HG03103 (cell line): Measurements from ENCODE around the gene CCT5.
"Not testable (repeated sequence)": the region's sequence is repeated elsewhere in the genome, so short reads cannot be mapped to it uniquely, and the experiment has no call there.

Experiments used
- ATAC-seq: cut with Tn5 transposase; IDR thresholded peaks from one replicate; pipeline ENCODE4 v1.9.1; 2021; ENCODE audit warnings: low read depth; ENCODE audit not compliant: unreplicated experiment

Gene CCT5

DNA sequence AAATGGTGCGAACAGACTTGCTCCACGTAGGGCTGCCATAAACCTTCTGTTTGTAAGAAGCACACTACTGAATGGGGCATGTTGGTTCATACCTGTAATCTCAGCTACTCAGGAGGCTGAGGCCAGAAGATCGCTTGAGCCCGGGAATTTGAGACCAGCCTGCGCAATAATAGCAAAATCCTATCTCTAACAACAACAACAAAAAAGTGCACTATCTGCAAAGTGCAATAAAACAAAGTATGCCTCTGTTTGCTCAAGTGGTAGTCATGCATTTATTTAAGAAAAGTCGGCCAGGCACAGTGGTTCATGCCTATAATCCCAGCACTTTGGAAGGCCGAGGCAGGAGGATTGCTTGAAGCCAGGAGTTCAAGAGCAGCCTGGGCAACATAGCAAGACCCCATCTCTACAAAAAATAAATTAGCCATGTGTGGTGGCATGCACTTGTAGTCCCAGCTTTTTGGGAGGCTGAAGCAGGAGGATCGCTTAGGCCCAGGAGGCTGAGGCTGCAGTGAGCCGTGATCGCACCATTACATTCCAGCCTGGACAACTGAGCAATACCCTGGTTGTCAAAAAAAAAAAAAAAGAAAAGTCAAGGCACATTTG, 5.6 kb upstream of the CCT5 start:
- no peak for ATAC-seq

DNA sequence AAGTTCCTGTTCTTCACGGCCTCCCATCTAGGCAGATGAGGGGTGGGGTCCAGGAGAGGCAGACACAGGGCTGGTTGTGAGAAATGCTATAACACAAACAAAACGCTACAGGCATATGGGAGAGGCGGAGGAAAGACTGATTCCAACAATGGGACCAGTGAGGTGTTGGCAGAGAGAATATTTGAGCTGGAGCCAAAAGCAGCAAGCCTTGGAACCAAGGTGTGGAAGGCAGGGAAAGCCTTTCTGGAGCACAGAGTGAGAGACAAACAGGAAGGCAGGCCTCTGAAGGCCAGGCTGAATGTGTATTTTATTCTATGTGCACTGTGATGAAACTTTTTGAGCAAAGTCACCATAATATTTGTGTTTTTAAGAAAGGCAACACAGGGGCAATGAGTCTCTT, 3.3 kb upstream of the CCT5 start:
- no peak for ATAC-seq

DNA sequence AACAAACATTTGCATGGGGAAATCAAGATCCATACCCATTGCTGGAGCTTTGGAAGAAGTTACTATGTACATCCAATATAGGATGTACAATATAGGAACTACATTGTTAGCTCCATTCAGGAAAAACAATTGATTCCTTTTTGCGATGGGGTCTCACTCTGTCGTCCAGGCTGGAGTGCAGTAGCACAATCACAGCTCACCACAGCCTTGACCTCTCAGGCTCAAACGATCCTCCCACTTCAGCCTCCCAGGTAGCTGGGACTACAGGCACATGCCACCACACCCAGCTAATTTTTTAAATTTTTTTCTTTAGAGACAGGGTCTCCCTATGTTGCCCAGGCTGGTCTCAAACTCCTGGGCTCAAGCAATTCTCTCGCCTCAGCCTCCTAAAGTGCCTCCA, 2.9 kb upstream of the CCT5 start:
- ATAC-seq = not testable (repeated sequence)

DNA sequence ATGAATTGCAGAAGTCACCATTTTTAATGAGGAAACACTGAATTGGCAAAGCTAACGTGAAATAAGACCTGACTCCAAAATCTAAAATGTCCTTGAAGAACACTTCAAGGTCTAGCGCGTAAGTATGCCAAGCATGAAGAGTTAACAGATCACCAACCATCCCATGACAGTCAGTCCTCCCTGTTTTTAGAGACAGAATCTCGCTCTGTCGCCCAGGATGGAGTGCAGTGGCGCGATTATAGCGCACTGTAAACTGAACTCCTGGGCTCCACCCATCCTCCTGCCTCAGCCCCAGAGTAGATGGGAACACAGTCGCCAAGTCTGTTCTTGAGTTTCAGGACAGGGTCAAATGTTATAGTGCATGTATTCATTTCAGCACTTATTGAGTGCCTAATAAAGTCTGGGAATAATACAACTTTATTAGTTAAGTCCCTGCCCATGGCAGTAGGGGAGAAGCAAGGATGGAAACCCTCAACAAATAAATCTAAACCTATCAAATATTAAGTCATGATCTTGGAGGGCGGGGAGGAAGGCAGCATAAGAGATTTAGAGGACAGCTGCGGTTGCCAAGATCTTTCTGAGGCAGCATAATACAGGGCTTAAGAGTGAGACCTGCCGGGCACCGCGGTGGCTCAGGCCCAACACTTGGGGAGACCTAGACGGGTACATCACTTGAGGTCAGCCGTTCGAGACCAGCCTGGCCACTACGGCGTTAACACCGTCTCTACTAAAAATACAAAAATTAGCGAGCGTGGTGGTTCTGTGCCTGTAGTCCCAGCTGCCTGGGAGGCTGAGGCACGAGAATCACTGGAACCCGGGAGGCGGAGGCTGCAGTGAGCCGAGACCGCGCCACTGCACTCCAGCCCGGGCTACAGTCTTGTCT, 1.5 kb upstream of the CCT5 start:
- peak; percentile 1 for ATAC-seq

DNA sequence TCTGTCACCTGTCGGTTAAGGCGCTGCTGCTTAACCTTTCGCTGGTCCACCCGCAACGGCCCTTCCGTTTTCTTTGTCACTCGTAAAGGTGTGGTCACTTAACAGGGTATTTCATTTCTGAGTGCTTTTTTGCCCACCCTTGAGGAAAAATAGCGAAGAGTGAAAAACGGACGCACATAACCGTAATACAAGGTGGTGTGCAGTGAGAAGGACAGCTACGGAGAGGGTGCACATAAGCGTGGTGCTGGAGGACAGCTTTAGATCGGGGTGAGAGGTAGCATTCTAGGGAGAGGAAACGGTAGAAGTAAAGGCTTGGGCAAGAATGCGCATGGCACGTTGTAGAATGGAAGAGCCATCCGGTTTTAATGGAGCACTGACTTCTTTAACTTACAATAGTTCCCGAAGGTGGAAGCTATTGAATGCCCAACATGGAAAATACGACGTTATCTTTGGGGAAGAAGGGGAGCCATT, 761 bp downstream of the CCT5 start:
- no peak for ATAC-seq

DNA sequence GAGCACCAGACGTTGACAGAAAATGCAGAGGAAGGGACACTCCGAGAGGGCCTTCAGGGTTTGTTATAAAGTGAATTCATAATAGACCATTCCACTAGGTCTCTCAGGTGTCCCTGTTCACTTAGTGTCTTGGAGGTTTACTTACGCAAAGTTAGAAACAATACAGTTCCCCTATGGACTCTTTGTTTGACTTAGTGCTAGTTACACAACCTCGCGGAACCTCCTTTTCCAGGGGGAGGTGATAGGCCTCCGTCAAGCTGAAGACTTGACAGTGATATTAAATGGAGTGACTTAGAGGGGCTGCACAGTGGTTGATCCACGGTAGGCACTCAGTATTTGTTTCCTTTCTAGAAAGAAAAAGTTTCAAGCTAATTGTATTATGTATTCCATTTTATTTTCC, 1.3 kb downstream of the CCT5 start:
- no peak for ATAC-seq

DNA sequence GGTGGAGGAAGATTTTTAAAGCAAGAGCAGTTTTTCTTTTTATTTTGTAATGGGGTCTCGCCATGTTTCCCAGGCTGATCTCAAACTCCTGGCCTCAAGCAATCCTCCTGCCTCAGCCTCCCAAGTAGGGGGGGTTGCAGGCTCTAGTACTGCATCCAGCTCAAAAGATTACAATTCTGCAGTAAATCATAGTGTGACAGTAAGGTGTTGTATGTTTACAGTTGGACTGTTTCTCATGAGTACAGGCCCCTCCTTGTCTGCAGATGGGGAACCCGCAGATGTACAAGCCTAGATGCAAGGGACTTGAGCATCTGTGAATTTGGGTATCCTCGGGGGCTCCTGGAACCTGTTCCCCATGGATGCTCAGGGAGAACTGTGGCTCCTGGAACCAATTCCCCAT, 3.3 kb downstream of the CCT5 start:
- no peak for ATAC-seq

DNA sequence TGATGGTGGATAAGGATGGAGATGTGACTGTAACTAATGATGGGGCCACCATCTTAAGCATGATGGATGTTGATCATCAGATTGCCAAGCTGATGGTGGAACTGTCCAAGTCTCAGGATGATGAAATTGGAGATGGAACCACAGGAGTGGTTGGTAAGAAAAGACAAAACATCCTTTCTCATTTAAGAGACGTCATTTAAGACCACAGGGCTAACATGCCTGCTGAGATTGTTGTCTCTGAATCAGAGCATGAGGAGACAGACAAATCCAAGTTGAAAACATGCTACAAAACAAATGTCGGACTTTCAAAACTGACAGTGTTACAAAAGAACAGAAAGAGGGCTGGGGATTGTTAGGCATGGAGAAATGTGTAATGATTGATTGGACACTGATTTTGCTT, 4.6 kb downstream of the CCT5 start:
- ATAC-seq = no peak

DNA sequence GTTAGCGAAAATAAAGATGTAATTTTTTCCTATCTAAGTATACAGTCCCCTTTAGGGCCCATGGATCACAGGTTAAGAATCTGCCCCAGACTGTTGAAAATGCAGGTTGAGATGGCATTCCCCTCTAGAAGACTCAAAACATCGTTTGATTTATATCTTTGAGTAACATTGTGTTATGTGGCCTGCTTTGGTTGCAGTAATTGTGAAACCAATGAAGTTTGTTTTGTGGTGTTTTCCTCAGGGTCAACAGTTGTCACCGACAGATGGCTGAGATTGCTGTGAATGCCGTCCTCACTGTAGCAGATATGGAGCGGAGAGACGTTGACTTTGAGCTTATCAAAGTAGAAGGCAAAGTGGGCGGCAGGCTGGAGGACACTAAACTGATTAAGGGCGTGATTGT, 7.8 kb downstream of the CCT5 start:
- no peak for ATAC-seq

DNA sequence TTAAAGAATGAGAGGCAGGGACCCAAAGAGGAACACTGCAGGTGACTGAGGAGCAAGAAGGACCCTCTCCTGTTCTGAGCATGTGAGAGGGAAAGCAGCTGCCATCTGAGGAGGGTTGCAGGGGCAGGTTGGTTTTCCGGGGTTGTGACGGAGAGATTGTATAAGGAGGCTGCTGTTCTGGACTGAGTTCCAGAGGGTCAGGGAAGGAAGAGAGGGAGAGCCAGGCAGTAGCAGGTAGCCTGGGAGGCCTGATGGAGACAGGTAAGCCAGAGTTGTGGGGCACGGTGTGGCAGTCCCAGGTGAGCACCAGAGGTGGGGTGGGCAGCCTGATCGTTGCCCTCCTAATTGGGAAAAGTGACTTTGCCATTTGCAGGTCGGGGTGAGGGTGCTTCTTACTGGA, 9.8 kb downstream of the CCT5 start:
- no peak for ATAC-seq

DNA sequence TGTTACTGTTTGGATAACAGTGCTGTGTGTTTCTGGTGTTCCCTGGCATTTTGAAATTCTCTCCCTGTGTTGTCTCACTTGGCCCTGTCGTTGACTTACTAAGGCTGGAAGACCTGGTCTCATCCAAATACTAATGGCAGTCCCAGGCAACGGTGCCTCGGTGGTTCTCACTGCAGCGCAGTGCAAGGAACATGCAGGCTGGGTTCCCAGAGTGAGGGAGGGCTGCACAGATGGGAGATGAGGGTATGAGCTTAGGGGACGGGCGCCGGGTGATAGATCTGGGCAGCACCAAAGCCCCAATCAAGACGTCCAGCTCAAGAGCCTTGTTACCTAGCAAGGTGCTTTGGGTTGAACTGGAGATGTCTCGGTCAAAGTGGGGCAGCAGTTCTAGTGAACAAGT, 11.0 kb downstream of the CCT5 start:
- no peak for ATAC-seq

DNA sequence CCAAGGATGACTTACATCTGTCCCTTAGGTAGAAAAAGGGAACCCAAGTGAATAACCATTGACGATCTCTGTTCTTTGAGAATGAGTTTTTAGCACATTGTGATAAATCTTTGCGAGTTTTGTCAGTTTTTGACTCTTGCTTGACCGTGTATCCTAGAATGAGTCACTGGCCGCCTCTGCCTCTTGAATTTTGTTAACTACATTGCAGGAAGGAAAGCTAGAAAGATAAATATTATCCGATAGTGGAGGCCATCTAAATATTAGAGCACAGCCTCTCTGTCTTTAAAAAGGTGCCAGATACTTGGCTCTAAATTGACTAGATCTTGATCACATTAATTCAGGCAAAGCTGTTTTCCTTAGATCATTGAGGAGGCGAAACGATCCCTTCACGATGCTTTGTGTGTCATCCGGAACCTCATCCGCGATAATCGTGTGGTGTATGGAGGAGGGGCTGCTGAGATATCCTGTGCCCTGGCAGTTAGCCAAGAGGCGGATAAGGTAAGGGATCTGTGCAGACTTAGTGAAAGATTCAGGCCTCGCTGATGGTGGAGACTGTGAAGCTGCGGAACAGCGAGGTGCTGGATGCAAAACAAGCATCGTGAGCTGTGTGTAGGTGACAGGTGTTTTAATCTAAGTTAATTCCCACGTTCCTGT, 12.2 kb downstream of the CCT5 start:
- ATAC-seq = no peak

DNA sequence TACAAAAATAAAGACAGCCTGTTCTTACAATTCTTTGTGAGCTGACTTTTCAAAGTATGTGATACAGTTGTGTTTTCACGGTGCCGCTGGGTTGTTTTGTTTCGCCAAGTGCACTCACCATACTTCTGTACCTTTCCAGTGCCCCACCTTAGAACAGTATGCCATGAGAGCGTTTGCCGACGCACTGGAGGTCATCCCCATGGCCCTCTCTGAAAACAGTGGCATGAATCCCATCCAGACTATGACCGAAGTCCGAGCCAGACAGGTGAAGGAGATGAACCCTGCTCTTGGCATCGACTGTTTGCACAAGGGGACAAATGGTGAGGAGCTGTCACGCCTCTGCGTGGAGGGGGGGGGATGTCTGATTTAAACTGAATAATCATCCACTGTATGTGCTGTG, 12.9 kb downstream of the CCT5 start:
- no peak for ATAC-seq

DNA sequence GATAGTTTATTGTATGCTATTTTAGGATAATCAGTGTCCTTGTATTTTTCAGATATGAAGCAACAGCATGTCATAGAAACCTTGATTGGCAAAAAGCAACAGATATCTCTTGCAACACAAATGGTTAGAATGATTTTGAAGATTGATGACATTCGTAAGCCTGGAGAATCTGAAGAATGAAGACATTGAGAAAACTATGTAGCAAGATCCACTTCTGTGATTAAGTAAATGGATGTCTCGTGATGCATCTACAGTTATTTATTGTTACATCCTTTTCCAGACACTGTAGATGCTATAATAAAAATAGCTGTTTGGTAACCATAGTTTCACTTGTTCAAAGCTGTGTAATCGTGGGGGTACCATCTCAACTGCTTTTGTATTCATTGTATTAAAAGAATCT, 14.5 kb downstream of the CCT5 start:
- ATAC-seq = no peak

DNA sequence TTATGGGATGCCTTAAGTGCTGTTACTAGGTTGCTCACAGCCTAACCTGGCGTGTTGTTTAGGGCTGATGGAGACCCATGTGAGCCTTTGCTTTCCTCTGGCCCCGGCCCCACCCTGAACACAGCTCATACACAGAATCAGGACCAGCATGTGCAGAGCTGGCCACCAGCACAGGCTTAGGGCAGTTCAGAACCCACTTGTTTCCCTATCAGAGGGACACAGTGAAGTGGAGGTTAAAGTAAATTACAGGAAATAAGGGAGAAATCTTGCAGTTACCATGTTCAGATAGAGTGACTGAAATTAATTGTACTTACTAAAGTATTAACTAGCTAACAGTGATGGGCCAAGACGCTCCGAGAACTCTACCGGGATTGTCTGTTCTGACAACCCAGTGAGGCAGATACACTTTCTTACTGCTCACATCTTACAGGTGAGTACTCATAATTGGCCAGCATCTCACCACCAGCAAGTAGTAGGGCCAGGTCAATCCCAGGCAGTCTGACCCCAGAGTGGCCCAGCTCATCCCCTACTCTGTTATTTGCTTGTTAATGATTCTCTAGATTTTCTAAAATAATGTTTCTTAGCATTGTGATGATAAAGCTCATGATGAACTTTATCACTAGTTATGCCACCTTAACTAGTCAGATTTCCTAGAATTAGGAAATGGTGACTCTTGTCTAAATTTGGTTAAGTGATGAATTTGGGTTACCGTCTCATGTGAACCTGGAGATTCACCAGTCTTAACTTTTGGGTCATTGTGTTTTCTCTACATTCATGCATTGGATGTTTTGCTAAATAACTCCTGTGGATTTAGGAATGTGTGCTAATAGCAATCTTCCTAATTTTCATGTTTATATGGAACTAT, 15.4 kb downstream of the CCT5 start:
- no peak for ATAC-seq

DNA sequence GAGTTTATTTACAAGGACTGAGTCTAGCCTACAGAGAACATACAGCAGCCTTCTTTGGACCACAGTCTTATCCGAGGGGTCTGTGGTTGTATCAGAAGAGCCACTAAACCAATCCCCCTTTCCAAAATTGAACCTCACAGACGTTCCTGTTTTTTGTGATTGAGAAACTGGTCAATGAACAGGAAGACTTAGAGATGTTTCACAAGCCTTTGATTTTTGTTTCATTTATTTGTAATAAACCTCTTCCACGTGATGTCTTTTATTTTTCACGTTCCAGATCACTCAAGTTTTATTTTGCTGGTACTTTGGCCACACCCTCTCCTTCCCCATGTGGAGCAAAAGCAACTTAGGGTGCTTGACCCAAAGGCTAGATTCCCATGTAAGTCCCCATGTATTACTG, 16.1 kb downstream of the CCT5 start:
- no peak for ATAC-seq

DNA sequence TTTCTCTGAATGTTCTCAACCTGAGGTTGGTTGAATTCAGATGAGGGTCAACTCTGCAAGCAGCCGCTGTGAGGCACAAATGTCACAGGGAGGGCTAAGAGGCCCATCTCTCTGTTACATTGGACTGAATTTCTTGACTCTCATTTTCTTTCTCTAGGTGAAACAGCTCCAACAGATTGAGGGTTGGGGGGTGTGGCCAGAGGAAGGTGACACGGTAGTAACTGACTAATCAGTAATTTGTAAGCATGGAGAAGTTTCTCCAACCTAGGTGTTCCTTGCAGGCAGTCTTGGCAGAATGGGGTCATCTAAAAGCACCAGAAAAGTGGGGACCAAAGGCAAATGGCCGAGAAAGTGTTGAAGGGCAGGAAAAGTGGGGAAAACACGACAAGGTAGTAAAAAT, 16.8 kb downstream of the CCT5 start:
- no peak for ATAC-seq

DNA sequence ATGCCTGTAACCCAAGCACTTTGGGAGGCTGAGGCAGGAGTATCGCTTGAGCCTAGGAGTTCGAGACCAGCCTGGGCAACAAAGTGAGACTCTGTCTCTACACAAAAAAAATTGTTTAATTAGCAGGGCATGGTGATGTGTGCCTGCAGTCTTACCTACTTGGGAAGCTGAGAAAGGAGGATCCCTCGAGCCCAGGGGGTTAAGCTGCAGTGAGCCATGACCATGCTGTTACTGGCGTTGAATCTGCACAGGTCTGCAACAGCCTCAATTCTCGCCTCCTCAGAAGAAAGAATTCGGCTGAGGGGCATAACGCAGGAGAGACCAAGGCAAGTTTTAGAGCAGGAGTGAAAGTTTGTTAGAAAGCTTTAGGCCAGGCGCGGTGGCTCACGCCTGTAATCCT, 18.0 kb downstream of the CCT5 start:
- ATAC-seq = no peak

DNA sequence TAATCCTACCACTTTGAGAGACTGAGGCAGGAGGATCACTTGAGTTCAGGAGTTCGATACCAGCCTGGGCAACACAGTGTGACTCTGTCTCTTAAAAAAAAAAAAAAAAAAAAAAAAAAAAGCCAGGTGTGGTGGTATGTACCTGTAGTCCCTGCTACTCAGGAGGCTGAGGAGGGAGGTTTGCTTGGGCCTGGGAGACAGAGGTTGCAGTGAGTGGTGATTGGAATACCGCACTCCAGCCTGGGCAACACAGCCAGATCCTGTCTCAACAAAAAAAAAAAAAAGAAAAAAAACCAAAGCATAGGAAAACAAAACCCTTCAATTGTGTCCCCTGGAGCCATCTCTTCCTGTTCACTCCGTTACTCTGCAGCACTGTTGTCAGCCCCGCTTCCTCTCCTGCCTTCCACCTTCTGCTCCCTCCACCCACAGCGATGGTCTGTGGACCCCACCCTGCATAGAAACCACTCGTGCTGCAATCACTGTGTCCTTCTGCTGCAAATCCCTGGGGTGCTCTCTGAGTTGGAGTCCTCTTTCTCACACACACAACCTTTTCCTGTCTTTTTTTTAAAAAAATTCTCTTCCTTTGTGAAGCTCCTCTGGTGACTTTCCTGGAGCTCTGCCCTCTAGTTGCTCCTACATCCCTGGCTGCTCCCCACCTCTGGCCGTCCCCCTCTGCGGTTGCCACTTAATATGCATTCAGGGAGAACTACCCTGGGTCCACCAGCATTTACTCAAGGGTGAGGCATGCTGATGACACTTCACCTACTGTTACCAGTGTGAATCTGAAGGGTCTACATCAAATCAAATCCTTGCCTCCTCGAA, 22.2 kb downstream of the CCT5 start:
- ATAC-seq = no peak

DNA sequence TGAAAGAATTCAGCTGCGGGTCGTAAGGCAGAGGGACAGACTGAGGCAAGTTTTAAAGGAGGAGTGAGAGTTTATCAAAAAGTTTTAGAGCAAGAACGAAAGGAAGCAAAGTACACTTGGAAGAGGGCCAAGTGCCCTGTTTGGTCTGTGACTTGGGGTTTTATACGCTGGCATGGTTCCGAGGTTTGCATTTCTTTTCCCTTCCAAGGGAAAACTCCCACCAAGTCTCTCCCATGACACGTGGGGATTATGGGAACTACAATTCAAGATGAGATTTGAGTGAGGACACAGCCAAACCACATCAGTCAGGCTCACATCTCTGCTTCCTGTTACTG, 22.8 kb downstream of the CCT5 start:
- not testable (repeated sequence) for ATAC-seq
